H9 (cell line): ENCODE measurements around the gene LRRC55. TPM values are rescaled to one million over a fixed set of nuclear protein-coding genes. Genes with fewer than 3 reads are reported as not detected.

Experiments
- DNase-seq: peaks from one replicate; pipeline ENCODE4 v3.0.0-alpha.2; 2017
- H2AFZ ChIP-seq: one replicate; pipeline ENCODE4 v1.6.1; 2013; ENCODE audit warnings: mild to moderate bottlenecking, low read length, control low read depth, moderate library complexity
- H2AK5ac ChIP-seq: 2 replicates; pipeline ENCODE4 v1.6.1; 2013; ENCODE audit warnings: low read length, control low read depth, mixed read lengths; ENCODE audit not compliant: insufficient read length
- H2BK120ac ChIP-seq: one replicate; pipeline ENCODE4 v1.6.1; 2013; ENCODE audit warnings: low read depth, mild to moderate bottlenecking, low read length, control low read depth, inconsistent platforms; ENCODE audit not compliant: poor library complexity, severe bottlenecking
- H2BK12ac ChIP-seq: 2 replicates; pipeline ENCODE4 v1.6.1; 2013; ENCODE audit warnings: low read length, control low read depth, mixed read lengths, low read depth; ENCODE audit not compliant: insufficient read length
- H2BK15ac ChIP-seq: 2 replicates; pipeline ENCODE4 v1.6.1; 2013; ENCODE audit warnings: low read depth, low read length, control low read depth
- H2BK20ac ChIP-seq: one replicate; pipeline ENCODE4 v1.6.1; 2013; ENCODE audit warnings: low read depth, mild to moderate bottlenecking, low read length, control low read depth, inconsistent platforms; ENCODE audit not compliant: poor library complexity, severe bottlenecking
- H2BK5ac ChIP-seq: 2 replicates; pipeline ENCODE4 v1.6.1; 2013; ENCODE audit warnings: low read length, control low read depth, mixed read lengths; ENCODE audit not compliant: insufficient read length
- H3K14ac ChIP-seq: 2 replicates; pipeline ENCODE4 v1.6.1; 2013; ENCODE audit warnings: low read length, control low read depth; ENCODE audit not compliant: insufficient read depth
- H3K18ac ChIP-seq: 2 replicates; pipeline ENCODE4 v1.6.1; 2013; ENCODE audit warnings: low read depth, mild to moderate bottlenecking, mixed read lengths, low read length, control low read depth; ENCODE audit not compliant: insufficient read length
- H3K23ac ChIP-seq: 2 replicates; pipeline ENCODE4 v1.6.1; 2013; ENCODE audit warnings: low read length, control low read depth, mixed read lengths, low read depth; ENCODE audit not compliant: insufficient read length
- H3K23me2 ChIP-seq: 2 replicates; pipeline ENCODE4 v1.6.1; 2013; ENCODE audit warnings: low read depth, mild to moderate bottlenecking, mixed read lengths, low read length, control low read depth; ENCODE audit not compliant: insufficient read length, poor library complexity, severe bottlenecking
- H3K27ac ChIP-seq: 2 replicates; pipeline ENCODE4 v1.5.1; 2013; ENCODE audit warnings: low read length, control low read depth, mixed read lengths, low read depth; ENCODE audit not compliant: insufficient read length
- H3K27me3 ChIP-seq: 2 replicates; pipeline ENCODE4 v1.6.1; 2013; ENCODE audit warnings: low read length, control low read depth, inconsistent platforms; ENCODE audit not compliant: insufficient read depth
- H3K4ac ChIP-seq: 2 replicates; pipeline ENCODE4 v1.6.1; 2013; ENCODE audit warnings: low read depth, mild to moderate bottlenecking, control low read depth, inconsistent platforms, low read length, moderate library complexity
- H3K4me1 ChIP-seq: 2 replicates; pipeline ENCODE4 v1.6.1; 2013; ENCODE audit warnings: low read length, control low read depth, inconsistent platforms; ENCODE audit not compliant: insufficient read depth
- H3K4me2 ChIP-seq: 2 replicates; pipeline ENCODE4 v1.6.1; 2013; ENCODE audit warnings: low read length, control low read depth, mixed read lengths; ENCODE audit not compliant: insufficient read length, insufficient read depth
- H3K56ac ChIP-seq: 2 replicates; pipeline ENCODE4 v1.6.1; 2013; ENCODE audit warnings: low read depth, mild to moderate bottlenecking, mixed read lengths, low read length, control low read depth; ENCODE audit not compliant: insufficient read length
- H3K79me1 ChIP-seq: 2 replicates; pipeline ENCODE4 v1.6.1; 2013; ENCODE audit warnings: low read depth, mild to moderate bottlenecking, moderate library complexity, low read length, control low read depth, inconsistent platforms; ENCODE audit not compliant: insufficient read depth, poor library complexity, severe bottlenecking
- H3K79me2 ChIP-seq: 2 replicates; pipeline ENCODE4 v1.6.1; 2013; ENCODE audit warnings: low read length, control low read depth, inconsistent platforms; ENCODE audit not compliant: insufficient read depth
- H3K9ac ChIP-seq: 2 replicates; pipeline ENCODE4 v1.6.1; 2013; ENCODE audit warnings: low read length, control low read depth, mixed read lengths; ENCODE audit not compliant: insufficient read length; ENCODE audit errors: extremely low read depth
- H3K9me3 ChIP-seq: one replicate; pipeline ENCODE4 v1.6.1; 2013; ENCODE audit warnings: low read depth, low read length, inconsistent platforms; ENCODE audit not compliant: control insufficient read depth
- H3T11ph ChIP-seq: one replicate; pipeline ENCODE4 v1.6.1; 2013; ENCODE audit warnings: mild to moderate bottlenecking, low read length, control low read depth, inconsistent platforms
- H4K20me1 ChIP-seq: one replicate; pipeline ENCODE4 v1.6.1; 2013; ENCODE audit not compliant: control insufficient read depth, insufficient read length, insufficient read depth
- H4K5ac ChIP-seq: 2 replicates; pipeline ENCODE4 v1.6.1; 2013; ENCODE audit warnings: low read depth, mild to moderate bottlenecking, mixed read lengths, low read length, control low read depth; ENCODE audit not compliant: insufficient read length
- H4K8ac ChIP-seq: replicated peaks from 2 replicates; pipeline ENCODE4 v1.6.1; 2013; ENCODE audit warnings: low read length, control low read depth, mixed read lengths, low read depth; ENCODE audit not compliant: insufficient read length
- H4K91ac ChIP-seq: 2 replicates; pipeline ENCODE4 v1.6.1; 2013; ENCODE audit warnings: low read depth, mild to moderate bottlenecking, moderate library complexity, mixed read lengths, low read length, control low read depth; ENCODE audit not compliant: insufficient read length
- H3K27ac Mint-ChIP-seq, 3 experiments: 2 replicates in 2 of 3; 3 replicates in 1 of 3; pipeline ENCODE4 v1.8.0; 2020 to 2021; ENCODE audit warnings: mixed read lengths in 3 of 3, mild to moderate bottlenecking in 1 of 3, moderate library complexity in 1 of 3
- H3K27me3 Mint-ChIP-seq: 2 replicates; pipeline ENCODE4 v1.8.0; 2021; ENCODE audit warnings: low read depth, mild to moderate bottlenecking, moderate library complexity, mixed read lengths
- H3K36me3 Mint-ChIP-seq, 3 experiments: 2 replicates in 2 of 3; 3 replicates in 1 of 3; pipeline ENCODE4 v1.8.0; 2020 to 2021; ENCODE audit warnings: low read depth in 3 of 3, mixed read lengths in 3 of 3; ENCODE audit not compliant: insufficient read depth in 1 of 3
- H3K4me1 Mint-ChIP-seq, 2 experiments: 2 replicates each; pipeline ENCODE4 v1.8.0; 2020; ENCODE audit warnings: mixed read lengths in 2 of 2
- H3K4me3 Mint-ChIP-seq, 2 experiments: 2 replicates in 1 of 2; 3 replicates in 1 of 2; pipeline ENCODE4 v1.8.0; 2020 to 2021; ENCODE audit warnings: mild to moderate bottlenecking in 2 of 2, mixed read lengths in 2 of 2, moderate library complexity in 1 of 2
- H3K9me3 Mint-ChIP-seq, 2 experiments: 2 replicates in 1 of 2; 3 replicates in 1 of 2; pipeline ENCODE4 v1.8.0; 2020; ENCODE audit warnings: mild to moderate bottlenecking in 2 of 2, mixed read lengths in 2 of 2, moderate library complexity in 1 of 2
- WGBS: extraction: QIAGEN DNeasy Blood & Tissue Kit; methylation state at CpG from one replicate; pipeline ENCODE4 v1.1.7; 2013; ENCODE audit warnings: missing lambda C conversion rate, low lambda C conversion rate, mixed read lengths; ENCODE audit not compliant: insufficient read length; ENCODE audit errors: extremely low coverage; 5-methylcytosine and 5-hydroxymethylcytosine counted together
- total RNA-seq: library from RNA; stranded (reverse); gene quantifications from 2 replicates; pipeline ENCODE4 v1.2.1, GENCODE V29; 2021
- TF ChIP-seq, protein P1 (sequence below): fragments of 200-600 bp; sonication (generic); conservative IDR thresholded peaks from 3 replicates; pipeline ENCODE4 v1.8.0; 2021; ENCODE audit warnings: antibody characterized with exemption, mild to moderate bottlenecking

Gene LRRC55
- total RNA-seq, 1 experiment from 2014 or later: 1.0 TPM

DNA sequence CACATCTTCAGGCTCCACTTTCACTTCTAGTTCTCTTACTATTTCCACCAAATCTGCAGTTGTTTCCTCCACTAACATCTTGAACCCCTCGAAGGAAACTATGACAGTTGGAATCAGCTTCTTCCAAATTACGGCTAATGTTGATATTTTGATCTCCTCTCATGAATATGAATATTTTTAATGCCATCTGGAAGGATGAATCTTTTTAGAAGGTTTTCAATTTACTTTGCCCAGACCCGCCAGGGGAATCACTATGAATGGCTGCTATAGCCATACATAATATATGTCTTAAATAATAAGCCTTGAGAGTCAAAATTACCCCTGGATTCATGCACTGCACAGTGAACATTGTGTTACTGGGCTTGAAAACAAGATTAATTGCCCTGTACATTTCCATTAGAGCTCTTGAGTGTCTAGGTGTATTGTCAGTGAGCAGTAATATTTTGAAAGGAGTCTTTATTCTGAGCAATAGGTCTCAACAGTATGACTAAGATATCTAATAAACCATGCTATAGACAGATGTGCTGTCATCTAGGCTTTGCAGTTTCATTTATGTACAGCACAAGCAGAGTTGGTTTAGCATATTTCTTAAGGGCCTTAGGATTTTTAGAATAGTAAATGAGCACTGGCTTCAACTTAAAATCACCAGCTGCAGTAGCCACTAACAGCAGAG lies 48.3 kb upstream of the LRRC55 start:
- no peaks in the 10 kb centered on the region for H4K20me1 ChIP-seq
- no peak overlapping the region for H3K27ac ChIP-seq
- no peaks in the 10 kb centered on the region for H3K4me1 ChIP-seq
- H3K27ac Mint-ChIP-seq: no peak overlapping the region
- H3K9me3 ChIP-seq: no peaks in the 10 kb centered on the region
- no peak overlapping the region for H2AFZ ChIP-seq
- H3K18ac ChIP-seq: no peak overlapping the region
- no peak overlapping the region for H4K8ac ChIP-seq
- no peak overlapping the region for H3K56ac ChIP-seq
- H3K4me2 ChIP-seq: no peak overlapping the region
- no peak overlapping the region for H2BK120ac ChIP-seq
- no peak overlapping the region for H3K4me3 Mint-ChIP-seq
- H3K79me1 ChIP-seq: no peaks in the 10 kb centered on the region
- no peaks in the 10 kb centered on the region for H3K23me2 ChIP-seq
- H2BK15ac ChIP-seq: no peak overlapping the region
- no peak overlapping the region for H2BK20ac ChIP-seq
- H3K36me3 Mint-ChIP-seq: no peaks in the 10 kb centered on the region
- TF ChIP-seq, protein P1, sequence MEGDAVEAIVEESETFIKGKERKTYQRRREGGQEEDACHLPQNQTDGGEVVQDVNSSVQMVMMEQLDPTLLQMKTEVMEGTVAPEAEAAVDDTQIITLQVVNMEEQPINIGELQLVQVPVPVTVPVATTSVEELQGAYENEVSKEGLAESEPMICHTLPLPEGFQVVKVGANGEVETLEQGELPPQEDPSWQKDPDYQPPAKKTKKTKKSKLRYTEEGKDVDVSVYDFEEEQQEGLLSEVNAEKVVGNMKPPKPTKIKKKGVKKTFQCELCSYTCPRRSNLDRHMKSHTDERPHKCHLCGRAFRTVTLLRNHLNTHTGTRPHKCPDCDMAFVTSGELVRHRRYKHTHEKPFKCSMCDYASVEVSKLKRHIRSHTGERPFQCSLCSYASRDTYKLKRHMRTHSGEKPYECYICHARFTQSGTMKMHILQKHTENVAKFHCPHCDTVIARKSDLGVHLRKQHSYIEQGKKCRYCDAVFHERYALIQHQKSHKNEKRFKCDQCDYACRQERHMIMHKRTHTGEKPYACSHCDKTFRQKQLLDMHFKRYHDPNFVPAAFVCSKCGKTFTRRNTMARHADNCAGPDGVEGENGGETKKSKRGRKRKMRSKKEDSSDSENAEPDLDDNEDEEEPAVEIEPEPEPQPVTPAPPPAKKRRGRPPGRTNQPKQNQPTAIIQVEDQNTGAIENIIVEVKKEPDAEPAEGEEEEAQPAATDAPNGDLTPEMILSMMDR: no peak
- no peak overlapping the region for H2BK5ac ChIP-seq
- peaks cover 2% of the 10 kb centered on the region for H3K27me3 Mint-ChIP-seq
- WGBS: no CpG with 5 or more reads among the region's 3 CpGs
- no peak overlapping the region for H3K9ac ChIP-seq
- 0 out of 4 replicates have a peak, but pooled peaks cover 0 to 2% of the 10 kb centered on the region in 2 experiments for H3K4me1 Mint-ChIP-seq
- H4K5ac ChIP-seq: no peak overlapping the region
- H3K79me2 ChIP-seq: no peaks in the 10 kb centered on the region
- H4K91ac ChIP-seq: no peak overlapping the region
- H2BK12ac ChIP-seq: no peak overlapping the region
- no peaks in the 10 kb centered on the region for H3K27me3 ChIP-seq
- no peak overlapping the region for H3T11ph ChIP-seq
- no peak overlapping the region for H3K4ac ChIP-seq
- no peaks in the 10 kb centered on the region for H3K9me3 Mint-ChIP-seq
- H3K14ac ChIP-seq: no peak overlapping the region
- DNase-seq: no peak
- H2AK5ac ChIP-seq: no peak overlapping the region
- H3K23ac ChIP-seq: no peak overlapping the region
